ENCODE data around the gene ALAS1. TPM values are rescaled to one million over a fixed set of nuclear protein-coding genes. Genes with fewer than 3 reads are reported as not detected.

The ALAS1 gene
- total and polyA plus RNA-seq, 9 of the 15 experiments (the other 6 are each of a cell fraction or from before 2014, with no cell fraction given) = 21.4 to 49.5 (median 34.4) TPM

DNA sequence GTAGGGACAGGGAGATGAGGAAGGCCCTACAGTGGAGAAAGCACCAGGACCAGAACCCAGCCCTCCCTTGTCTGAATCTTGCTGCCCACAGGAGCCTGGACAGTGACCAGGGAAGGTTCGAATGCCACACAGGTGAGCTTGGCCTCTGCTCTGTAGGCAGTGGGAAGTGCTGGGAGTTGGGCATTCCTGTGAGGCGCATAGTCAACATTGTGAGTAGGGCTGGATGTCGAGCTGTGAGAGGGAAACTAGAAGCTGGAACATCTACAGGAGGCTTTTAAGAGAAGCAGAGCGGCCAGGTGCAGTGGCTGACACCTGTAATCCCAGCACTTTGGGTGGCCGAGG is 20.3 kb upstream of the ALAS1 start (continued):
- TF ChIP-seq, protein P1, sequence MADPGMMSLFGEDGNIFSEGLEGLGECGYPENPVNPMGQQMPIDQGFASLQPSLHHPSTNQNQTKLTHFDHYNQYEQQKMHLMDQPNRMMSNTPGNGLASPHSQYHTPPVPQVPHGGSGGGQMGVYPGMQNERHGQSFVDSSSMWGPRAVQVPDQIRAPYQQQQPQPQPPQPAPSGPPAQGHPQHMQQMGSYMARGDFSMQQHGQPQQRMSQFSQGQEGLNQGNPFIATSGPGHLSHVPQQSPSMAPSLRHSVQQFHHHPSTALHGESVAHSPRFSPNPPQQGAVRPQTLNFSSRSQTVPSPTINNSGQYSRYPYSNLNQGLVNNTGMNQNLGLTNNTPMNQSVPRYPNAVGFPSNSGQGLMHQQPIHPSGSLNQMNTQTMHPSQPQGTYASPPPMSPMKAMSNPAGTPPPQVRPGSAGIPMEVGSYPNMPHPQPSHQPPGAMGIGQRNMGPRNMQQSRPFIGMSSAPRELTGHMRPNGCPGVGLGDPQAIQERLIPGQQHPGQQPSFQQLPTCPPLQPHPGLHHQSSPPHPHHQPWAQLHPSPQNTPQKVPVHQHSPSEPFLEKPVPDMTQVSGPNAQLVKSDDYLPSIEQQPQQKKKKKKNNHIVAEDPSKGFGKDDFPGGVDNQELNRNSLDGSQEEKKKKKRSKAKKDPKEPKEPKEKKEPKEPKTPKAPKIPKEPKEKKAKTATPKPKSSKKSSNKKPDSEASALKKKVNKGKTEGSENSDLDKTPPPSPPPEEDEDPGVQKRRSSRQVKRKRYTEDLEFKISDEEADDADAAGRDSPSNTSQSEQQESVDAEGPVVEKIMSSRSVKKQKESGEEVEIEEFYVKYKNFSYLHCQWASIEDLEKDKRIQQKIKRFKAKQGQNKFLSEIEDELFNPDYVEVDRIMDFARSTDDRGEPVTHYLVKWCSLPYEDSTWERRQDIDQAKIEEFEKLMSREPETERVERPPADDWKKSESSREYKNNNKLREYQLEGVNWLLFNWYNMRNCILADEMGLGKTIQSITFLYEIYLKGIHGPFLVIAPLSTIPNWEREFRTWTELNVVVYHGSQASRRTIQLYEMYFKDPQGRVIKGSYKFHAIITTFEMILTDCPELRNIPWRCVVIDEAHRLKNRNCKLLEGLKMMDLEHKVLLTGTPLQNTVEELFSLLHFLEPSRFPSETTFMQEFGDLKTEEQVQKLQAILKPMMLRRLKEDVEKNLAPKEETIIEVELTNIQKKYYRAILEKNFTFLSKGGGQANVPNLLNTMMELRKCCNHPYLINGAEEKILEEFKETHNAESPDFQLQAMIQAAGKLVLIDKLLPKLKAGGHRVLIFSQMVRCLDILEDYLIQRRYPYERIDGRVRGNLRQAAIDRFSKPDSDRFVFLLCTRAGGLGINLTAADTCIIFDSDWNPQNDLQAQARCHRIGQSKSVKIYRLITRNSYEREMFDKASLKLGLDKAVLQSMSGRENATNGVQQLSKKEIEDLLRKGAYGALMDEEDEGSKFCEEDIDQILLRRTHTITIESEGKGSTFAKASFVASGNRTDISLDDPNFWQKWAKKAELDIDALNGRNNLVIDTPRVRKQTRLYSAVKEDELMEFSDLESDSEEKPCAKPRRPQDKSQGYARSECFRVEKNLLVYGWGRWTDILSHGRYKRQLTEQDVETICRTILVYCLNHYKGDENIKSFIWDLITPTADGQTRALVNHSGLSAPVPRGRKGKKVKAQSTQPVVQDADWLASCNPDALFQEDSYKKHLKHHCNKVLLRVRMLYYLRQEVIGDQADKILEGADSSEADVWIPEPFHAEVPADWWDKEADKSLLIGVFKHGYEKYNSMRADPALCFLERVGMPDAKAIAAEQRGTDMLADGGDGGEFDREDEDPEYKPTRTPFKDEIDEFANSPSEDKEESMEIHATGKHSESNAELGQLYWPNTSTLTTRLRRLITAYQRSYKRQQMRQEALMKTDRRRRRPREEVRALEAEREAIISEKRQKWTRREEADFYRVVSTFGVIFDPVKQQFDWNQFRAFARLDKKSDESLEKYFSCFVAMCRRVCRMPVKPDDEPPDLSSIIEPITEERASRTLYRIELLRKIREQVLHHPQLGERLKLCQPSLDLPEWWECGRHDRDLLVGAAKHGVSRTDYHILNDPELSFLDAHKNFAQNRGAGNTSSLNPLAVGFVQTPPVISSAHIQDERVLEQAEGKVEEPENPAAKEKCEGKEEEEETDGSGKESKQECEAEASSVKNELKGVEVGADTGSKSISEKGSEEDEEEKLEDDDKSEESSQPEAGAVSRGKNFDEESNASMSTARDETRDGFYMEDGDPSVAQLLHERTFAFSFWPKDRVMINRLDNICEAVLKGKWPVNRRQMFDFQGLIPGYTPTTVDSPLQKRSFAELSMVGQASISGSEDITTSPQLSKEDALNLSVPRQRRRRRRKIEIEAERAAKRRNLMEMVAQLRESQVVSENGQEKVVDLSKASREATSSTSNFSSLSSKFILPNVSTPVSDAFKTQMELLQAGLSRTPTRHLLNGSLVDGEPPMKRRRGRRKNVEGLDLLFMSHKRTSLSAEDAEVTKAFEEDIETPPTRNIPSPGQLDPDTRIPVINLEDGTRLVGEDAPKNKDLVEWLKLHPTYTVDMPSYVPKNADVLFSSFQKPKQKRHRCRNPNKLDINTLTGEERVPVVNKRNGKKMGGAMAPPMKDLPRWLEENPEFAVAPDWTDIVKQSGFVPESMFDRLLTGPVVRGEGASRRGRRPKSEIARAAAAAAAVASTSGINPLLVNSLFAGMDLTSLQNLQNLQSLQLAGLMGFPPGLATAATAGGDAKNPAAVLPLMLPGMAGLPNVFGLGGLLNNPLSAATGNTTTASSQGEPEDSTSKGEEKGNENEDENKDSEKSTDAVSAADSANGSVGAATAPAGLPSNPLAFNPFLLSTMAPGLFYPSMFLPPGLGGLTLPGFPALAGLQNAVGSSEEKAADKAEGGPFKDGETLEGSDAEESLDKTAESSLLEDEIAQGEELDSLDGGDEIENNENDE (IDR thresholded peaks at IDR 0.05; ENCODE audit: low read depth, low read length) = no peak
- no peak for TF ChIP-seq ZNF146 (CRISPR knock-in tag; IDR thresholded peaks at IDR 0.05; ENCODE audit: unreplicated experiment)
- TF ChIP-seq, protein P2, sequence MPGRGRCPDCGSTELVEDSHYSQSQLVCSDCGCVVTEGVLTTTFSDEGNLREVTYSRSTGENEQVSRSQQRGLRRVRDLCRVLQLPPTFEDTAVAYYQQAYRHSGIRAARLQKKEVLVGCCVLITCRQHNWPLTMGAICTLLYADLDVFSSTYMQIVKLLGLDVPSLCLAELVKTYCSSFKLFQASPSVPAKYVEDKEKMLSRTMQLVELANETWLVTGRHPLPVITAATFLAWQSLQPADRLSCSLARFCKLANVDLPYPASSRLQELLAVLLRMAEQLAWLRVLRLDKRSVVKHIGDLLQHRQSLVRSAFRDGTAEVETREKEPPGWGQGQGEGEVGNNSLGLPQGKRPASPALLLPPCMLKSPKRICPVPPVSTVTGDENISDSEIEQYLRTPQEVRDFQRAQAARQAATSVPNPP (IDR thresholded peaks at IDR 0.05; ENCODE audit: borderline replicate concordance, insufficient read depth, insufficient read length) = no peak
- no peak for TF ChIP-seq TBP (optimal IDR thresholded peaks at IDR 0.05; ENCODE audit: low read depth, low read length)
- TF ChIP-seq, protein P3, sequence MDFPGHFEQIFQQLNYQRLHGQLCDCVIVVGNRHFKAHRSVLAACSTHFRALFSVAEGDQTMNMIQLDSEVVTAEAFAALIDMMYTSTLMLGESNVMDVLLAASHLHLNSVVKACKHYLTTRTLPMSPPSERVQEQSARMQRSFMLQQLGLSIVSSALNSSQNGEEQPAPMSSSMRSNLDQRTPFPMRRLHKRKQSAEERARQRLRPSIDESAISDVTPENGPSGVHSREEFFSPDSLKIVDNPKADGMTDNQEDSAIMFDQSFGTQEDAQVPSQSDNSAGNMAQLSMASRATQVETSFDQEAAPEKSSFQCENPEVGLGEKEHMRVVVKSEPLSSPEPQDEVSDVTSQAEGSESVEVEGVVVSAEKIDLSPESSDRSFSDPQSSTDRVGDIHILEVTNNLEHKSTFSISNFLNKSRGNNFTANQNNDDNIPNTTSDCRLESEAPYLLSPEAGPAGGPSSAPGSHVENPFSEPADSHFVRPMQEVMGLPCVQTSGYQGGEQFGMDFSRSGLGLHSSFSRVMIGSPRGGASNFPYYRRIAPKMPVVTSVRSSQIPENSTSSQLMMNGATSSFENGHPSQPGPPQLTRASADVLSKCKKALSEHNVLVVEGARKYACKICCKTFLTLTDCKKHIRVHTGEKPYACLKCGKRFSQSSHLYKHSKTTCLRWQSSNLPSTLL (IDR thresholded peaks at IDR 0.05) = no peak
- no peak for TF ChIP-seq SOX6 (IDR thresholded peaks at IDR 0.05)
- TF ChIP-seq, protein P4, sequence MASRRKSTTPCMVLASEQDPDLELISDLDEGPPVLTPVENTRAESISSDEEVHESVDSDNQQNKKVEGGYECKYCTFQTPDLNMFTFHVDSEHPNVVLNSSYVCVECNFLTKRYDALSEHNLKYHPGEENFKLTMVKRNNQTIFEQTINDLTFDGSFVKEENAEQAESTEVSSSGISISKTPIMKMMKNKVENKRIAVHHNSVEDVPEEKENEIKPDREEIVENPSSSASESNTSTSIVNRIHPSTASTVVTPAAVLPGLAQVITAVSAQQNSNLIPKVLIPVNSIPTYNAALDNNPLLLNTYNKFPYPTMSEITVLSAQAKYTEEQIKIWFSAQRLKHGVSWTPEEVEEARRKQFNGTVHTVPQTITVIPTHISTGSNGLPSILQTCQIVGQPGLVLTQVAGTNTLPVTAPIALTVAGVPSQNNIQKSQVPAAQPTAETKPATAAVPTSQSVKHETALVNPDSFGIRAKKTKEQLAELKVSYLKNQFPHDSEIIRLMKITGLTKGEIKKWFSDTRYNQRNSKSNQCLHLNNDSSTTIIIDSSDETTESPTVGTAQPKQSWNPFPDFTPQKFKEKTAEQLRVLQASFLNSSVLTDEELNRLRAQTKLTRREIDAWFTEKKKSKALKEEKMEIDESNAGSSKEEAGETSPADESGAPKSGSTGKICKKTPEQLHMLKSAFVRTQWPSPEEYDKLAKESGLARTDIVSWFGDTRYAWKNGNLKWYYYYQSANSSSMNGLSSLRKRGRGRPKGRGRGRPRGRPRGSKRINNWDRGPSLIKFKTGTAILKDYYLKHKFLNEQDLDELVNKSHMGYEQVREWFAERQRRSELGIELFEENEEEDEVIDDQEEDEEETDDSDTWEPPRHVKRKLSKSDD (conservative IDR thresholded peaks at IDR 0.05; ENCODE audit: low read length) = no peak
- TF ChIP-seq NEUROD1 (IDR thresholded peaks at IDR 0.05; ENCODE audit: borderline replicate concordance, low read depth, low read length, partially characterized antibody) = no peak
- TF ChIP-seq TCF3 (CRISPR knock-in tag; IDR thresholded peaks at IDR 0.05) = no peak
- TF ChIP-seq ZNF584 (CRISPR knock-in tag; IDR thresholded peaks at IDR 0.05; ENCODE audit: low read depth) = no peak

Measured in K562 (cell line).